Nasal cavity respiratory epithelium epithelial cell of viscerocranial mucosa (primary cell): Measurements from ENCODE around the gene ZDHHC11. TPM values are rescaled to one million over a fixed set of nuclear protein-coding genes. Genes with fewer than 3 reads are reported as not detected.

ENCODE experiments used
- total RNA-seq: library from RNA; depleted of rRNA; stranded (reverse); fragments of >200 nt; gene quantifications from 2 replicates; pipeline ENCODE4 v1.2.3, GENCODE V29; 2014

The ZDHHC11 gene
- 1.0 and 5.0 TPM in 2 replicates for total RNA-seq

DNA sequence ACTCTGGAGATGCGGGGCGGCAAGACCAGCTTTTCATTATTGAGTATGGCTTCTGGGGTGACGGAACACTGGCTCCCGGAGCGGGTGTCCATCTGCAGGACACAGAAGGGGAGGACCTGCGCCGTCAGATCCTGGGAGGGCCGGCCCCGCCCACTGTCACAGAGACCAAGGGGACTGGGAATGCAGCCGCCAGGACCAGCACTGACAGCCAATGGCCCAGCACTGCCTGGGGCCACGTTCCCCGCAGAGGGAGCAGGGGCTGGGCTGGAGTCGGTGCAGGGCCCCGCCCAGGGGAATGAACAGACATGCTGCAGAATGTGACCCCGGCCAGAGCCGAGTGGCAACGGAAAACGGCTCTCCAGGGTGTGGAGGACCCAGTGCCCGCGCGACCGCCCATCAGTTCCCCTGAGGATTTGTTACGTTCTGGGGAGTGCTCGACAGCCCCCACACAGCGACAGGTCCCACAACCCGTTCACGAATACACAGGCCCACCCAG, at the start of gene ZDHHC11:
ZDHHC11 (minus strand) TSS at position 476 of the 496 bp plus-strand sequence; CDS start at position 92, 384 bp downstream.

DNA sequence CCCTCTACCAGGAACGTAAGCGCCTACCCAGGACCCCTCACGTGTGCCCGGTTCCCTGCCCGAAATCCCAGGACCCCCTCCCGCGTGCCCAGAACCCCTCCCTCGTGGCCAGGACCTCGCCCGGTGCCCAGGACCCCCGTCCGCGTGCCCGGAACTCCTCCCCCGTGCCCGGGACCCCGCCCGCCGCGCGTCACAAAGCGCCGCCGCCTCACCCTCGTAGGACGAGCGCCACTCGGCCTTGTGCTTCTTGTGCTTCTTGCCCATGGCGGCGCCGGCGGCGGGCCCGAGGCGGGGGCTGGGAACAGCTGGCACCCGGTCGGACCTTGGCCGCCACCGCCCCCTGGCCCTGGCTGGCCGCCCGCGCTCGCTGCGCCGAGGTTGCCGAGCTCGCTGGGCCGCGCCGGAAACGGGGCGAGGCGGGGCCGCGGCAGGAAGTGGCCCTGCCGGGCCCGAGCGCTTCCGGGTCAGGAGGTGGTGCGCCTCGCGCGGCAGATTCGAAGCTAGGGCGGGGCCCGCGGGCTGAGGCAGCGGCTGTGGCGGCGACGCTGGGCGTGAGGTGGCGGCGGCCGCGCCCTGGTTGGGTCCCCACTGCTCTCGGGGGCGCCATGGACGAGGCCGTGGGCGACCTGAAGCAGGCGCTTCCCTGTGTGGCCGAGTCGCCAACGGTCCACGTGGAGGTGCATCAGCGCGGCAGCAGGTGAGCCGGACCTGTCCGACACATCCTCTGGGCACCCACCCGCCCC, 41.8 kb upstream of the ZDHHC11 start, which contains the start of the genes BRD9 and TRIP13:
BRD9 (minus strand) TSS at position 408 of the 743 bp plus-strand sequence; CDS start at position 264, 144 bp downstream.
TRIP13 (plus strand) TSS at position 491 of the 743 bp plus-strand sequence; CDS start at position 606, 115 bp downstream.

GRCh38 chr5:784428-785177, 66.2 kb downstream of the ZDHHC11 start, which contains the start of gene ZDHHC11B:
TSS of gene ZDHHC11B (minus strand) at chr5:784729. CDS start at chr5:766919, 17,810 bp downstream.

Other genes starting within 250 kb of the ZDHHC11 start
- 4.1 and 7.3 TPM in 2 replicates for gene CEP72, start 238.6 kb downstream of the ZDHHC11 start, total RNA-seq
- 1.8 and 2.7 TPM in 2 replicates for gene TPPP, start 157.6 kb downstream of the ZDHHC11 start, total RNA-seq
- gene ZDHHC11B, start 66.3 kb downstream of the ZDHHC11 start, total RNA-seq, result under 0.01 and 0.14 TPM in 2 replicates
- 25.6 and 41.8 TPM in 2 replicates for gene BRD9, start 41.8 kb upstream of the ZDHHC11 start, total RNA-seq
- 1.00 and 1.0 TPM in 2 replicates for gene TRIP13, start 41.9 kb upstream of the ZDHHC11 start, total RNA-seq
- gene NKD2, start 157.8 kb upstream of the ZDHHC11 start, total RNA-seq, result 0.34 and 1.3 TPM in 2 replicates